Hematopoietic multipotent progenitor cell (in vitro differentiated cells): ENCODE measurements around the gene PMIS2. TPM values are rescaled to one million over a fixed set of nuclear protein-coding genes. Genes with fewer than 3 reads are reported as not detected.

Experiments
- DNase-seq, 3 donors: peaks; one replicate each; pipeline ENCODE4 v3.0.0-alpha.2; 2011 to 2015; ENCODE audit warnings: low read depth in 2 of 3, low spot score in 2 of 3
- total RNA-seq: library from RNA; depleted of rRNA; stranded (reverse); fragments of >200 nt; gene quantifications from one replicate; pipeline ENCODE4 v1.2.3, GENCODE V29; 2012

PMIS2 gene
- total RNA-seq, 1 donor: not detected

DNA sequence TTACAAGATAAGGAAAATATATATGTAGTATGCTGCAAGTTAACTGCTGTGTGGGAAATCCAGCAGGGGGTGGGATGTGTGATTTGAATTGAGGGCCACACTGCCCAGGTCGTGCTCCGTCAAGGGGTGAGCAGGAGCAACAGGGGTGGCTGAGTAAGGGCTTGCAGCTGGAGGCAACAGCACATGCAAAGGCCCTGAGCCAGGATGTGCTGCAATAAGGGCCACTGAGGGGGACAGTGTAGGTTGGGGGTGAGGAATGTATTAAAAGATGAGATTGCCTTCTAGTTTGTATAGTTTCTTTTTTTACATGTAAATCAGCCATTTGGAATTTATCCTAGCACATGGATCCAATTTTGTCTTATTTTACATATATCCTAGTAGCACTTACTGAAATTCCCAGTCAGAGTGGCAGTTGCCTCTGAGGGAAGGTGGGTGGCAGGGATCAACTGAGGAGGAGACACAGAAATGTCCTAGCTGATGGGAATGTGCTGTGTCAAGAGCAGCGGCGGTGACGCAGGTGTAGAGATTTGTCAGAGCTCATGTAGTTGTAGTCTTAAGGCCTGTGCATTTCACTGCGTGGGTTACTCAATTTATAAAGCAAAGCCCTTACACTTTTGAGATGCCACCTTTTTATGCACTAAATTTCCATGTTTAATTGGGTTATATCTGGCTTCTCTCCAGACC lies 37.5 kb downstream of the PMIS2 start:
- no peak for DNase-seq

- DNase-seq: no peak
Measured at GRCh38 chr19:35628264-35628564, 42.2 kb downstream of the PMIS2 start.

DNA sequence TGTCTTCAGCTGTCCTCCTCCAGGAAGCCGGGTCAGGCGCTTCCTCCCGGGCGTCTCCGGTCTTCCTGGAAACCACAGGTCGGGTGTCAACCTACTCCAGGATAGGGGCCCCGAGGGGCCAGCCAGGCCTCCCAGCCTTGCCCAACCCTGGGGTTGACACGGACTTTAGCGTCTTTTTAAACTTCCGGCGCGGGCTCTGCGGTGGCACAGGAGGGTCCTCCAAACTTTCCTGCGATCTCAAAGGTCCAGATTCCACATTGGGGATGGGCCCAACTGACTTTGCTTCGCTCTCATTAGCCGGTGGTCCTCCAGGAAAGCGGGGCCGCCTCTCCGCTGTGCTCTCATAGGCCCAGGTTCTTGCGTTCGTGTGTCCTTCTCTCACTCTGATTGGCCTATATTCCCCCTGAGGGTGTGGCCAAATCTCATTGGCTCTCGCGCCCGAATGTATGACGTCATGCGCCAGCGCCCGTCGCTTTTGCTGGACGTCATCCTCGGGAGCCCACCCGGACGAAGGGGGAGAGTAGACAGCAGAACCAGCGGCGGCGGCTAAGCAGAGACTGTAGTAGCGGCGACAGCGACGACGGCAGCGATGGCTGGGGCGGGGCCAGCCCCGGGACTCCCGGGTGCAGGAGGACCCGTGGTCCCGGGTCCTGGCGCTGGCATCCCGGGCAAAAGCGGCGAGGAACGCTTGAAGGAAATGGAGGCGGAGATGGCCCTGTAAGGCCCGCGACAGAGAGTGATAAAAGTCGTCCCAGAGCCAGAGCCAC lies 42.8 kb downstream of the PMIS2 start, which contains the start of gene RBM42:
Gene RBM42 (plus strand): TSS at position 472 of the 767 bp plus-strand sequence. CDS start 118 bp downstream, at position 590.
- peak; percentile 95 to 100 (median 99) for DNase-seq

- no peak for DNase-seq
Measured at GRCh38 chr19:35629332-35629633, 43.3 kb downstream of the PMIS2 start.

GRCh38 chr19:35633727-35634440 lies 47.9 kb downstream of the PMIS2 start:
- no peak for DNase-seq

DNA sequence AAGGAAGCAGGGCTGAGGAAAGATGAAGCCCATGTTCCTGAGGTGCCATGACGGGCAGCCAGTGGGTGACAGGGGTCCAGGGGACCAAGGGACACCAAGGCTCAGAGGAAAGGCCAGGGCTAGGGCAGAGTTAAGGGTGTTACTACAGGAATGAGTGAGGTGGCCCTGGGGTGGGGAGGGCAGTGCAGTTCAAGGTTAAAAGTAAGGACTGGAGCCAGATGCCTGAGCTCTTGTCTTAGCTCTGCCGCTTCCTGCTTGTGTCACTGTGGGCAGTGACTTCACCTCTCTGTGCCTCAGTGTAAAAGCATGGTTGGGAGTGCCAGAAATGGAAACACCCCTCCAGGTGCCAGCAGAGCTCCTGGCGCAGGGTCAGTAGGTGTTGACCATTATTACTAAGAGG lies 50.7 kb downstream of the PMIS2 start:
- no peak for DNase-seq

Other genes starting within 250 kb of the PMIS2 start
- gene FFAR1, start 238.3 kb upstream of the PMIS2 start, total RNA-seq: 0.27 TPM
- 0.54 TPM for gene FFAR3, start 227.7 kb upstream of the PMIS2 start, total RNA-seq
- not detected for gene GPR42, start 215.1 kb upstream of the PMIS2 start, total RNA-seq
- gene FFAR2, start 137.9 kb upstream of the PMIS2 start, total RNA-seq: 0.54 TPM
- gene KRTDAP, start 95.7 kb upstream of the PMIS2 start, total RNA-seq: not detected
- gene DMKN, start 72.5 kb upstream of the PMIS2 start, total RNA-seq: 1.6 TPM
- gene SBSN, start 57.9 kb upstream of the PMIS2 start, total RNA-seq: not detected
- gene GAPDHS, start 52.7 kb upstream of the PMIS2 start, total RNA-seq: not detected
- 71.9 TPM for gene TMEM147, start 40.5 kb upstream of the PMIS2 start, total RNA-seq
- gene ATP4A, start 22.5 kb upstream of the PMIS2 start, total RNA-seq: not detected
- 23.4 TPM for gene HAUS5, start 26.6 kb downstream of the PMIS2 start, total RNA-seq
- 47.7 TPM for gene RBM42, start 42.9 kb downstream of the PMIS2 start, total RNA-seq
- gene ETV2, start 55.6 kb downstream of the PMIS2 start, total RNA-seq: 1.1 TPM
- gene COX6B1, start 62.1 kb downstream of the PMIS2 start, total RNA-seq: 399 TPM
- gene UPK1A, start 80.3 kb downstream of the PMIS2 start, total RNA-seq: not detected
- under 0.01 TPM for gene ZBTB32, start 118.4 kb downstream of the PMIS2 start, total RNA-seq
- 28.8 TPM for gene KMT2B, start 131.8 kb downstream of the PMIS2 start, total RNA-seq
- 18.9 TPM for gene IGFLR1, start 156.3 kb downstream of the PMIS2 start, total RNA-seq
- 12.1 TPM for gene U2AF1L4, start 159.2 kb downstream of the PMIS2 start, total RNA-seq
- 14.3 TPM for gene PSENEN, start 159.5 kb downstream of the PMIS2 start, total RNA-seq
- 11.6 TPM for gene LIN37, start 162.4 kb downstream of the PMIS2 start, total RNA-seq
- 0.27 TPM for gene HSPB6, start 170.9 kb downstream of the PMIS2 start, total RNA-seq
- 13.5 TPM for gene PROSER3, start 172.0 kb downstream of the PMIS2 start, total RNA-seq
- 37.2 TPM for gene ARHGAP33, start 189.4 kb downstream of the PMIS2 start, total RNA-seq
- not detected for gene PRODH2, start 226.7 kb downstream of the PMIS2 start, total RNA-seq